ENCODE data around the gene KXD1. TPM values are rescaled to one million over a fixed set of nuclear protein-coding genes. Genes with fewer than 3 reads are reported as not detected.

Gene KXD1
- total RNA-seq, 1 experiment from 2014 or later: 77.5 TPM

GRCh38 chr19:18618236-18618635, 60.6 kb downstream of the KXD1 start:
- Mint-ChIP-seq H3K9me3 (ENCODE audit: unreplicated experiment) (no peaks in the 10 kb centered on the region), H3K4me1 (ENCODE audit: low read depth, unreplicated experiment) (no peaks in the 10 kb centered on the region), H3K27me3 (ENCODE audit: insufficient read depth, unreplicated experiment) (peaks cover 9% of the 10 kb centered on the region), H3K4me3 (ENCODE audit: unreplicated experiment) (no peak overlapping the region), H3K27ac (ENCODE audit: unreplicated experiment) (no peak overlapping the region), H3K36me3 (ENCODE audit: insufficient read depth, unreplicated experiment) (peaks cover 4% of the 10 kb centered on the region)
- no peak overlapping the region for H3K4me3 ChIP-seq (ENCODE audit: low read depth, low read length)
- no peaks in the 10 kb centered on the region for H3K36me3 ChIP-seq (ENCODE audit: control insufficient read depth, insufficient read depth, low read length)
- ChIA-PET POLR2A (no interaction called here), CTCF (no interaction called here)
- no peak for TF ChIP-seq CTCF (IDR thresholded peaks at IDR 0.05; ENCODE audit: insufficient read depth in 1 of 2, low read depth in 1 of 2, low read length in 1 of 2, severe bottlenecking in 1 of 2, unreplicated experiment in 1 of 2)
- no peaks in the 10 kb centered on the region for H3K9me3 ChIP-seq
- no peak for DNase-seq
- H3K27me3 ChIP-seq (replicated peaks; ENCODE audit: control insufficient read depth, insufficient read depth, low read length): no peaks in the 10 kb centered on the region; the same call in none of the 2 replicates
- H3K4me1 ChIP-seq: no peaks in the 10 kb centered on the region
- intact Hi-C loops (cut with micrococcal nuclease; ENCODE audit: unreplicated experiment): no loop called here
- BruUV-seq (replicated peaks): no TSS peak

Other genes with a start within 250 kb of the KXD1 start
- 184 and 186 TPM in 2 replicates for gene LSM4, start 234.8 kb upstream of the KXD1 start, total RNA-seq (2022)
- gene PGPEP1, start 217.3 kb upstream of the KXD1 start, total RNA-seq (2022): 25.6 and 26.0 TPM in 2 replicates
- gene GDF15, start 171.7 kb upstream of the KXD1 start, total RNA-seq (2022): 55.3 and 56.1 TPM in 2 replicates
- gene LRRC25, start 160.2 kb upstream of the KXD1 start, total RNA-seq (2022): not detected in 2 replicates
- 46.2 and 49.4 TPM in 2 replicates for gene SSBP4, start 138.5 kb upstream of the KXD1 start, total RNA-seq (2022)
- 65.3 and 67.3 TPM in 2 replicates for gene ISYNA1, start 119.7 kb upstream of the KXD1 start, total RNA-seq (2022)
- 11.2 and 12.1 TPM in 2 replicates for gene ELL, start 35.8 kb upstream of the KXD1 start, total RNA-seq (2022)
- gene FKBP8, start 14.3 kb upstream of the KXD1 start, total RNA-seq (2022): 174 and 184 TPM in 2 replicates
- gene UBA52, start 14.0 kb downstream of the KXD1 start, total RNA-seq (2022): 1,276 and 1,389 TPM in 2 replicates
- 44.8 and 48.3 TPM in 2 replicates for gene REX1BD, start 30.9 kb downstream of the KXD1 start, total RNA-seq (2022)
- 0.61 and 2.6 TPM in 2 replicates for gene CRLF1, start 48.9 kb downstream of the KXD1 start, total RNA-seq (2022)
- 0.25 TPM in 1 of 2 replicates, not detected in the other for gene TMEM59L, start 55.0 kb downstream of the KXD1 start, total RNA-seq (2022)
- gene KLHL26, start 79.2 kb downstream of the KXD1 start, total RNA-seq (2022): 7.9 and 9.8 TPM in 2 replicates
- gene CRTC1, start 125.8 kb downstream of the KXD1 start, total RNA-seq (2022): 12.0 and 13.8 TPM in 2 replicates
- 0.14 and 0.16 TPM in 2 replicates for gene COMP, start 233.4 kb downstream of the KXD1 start, total RNA-seq (2022)

All from Caco-2 (cell line).